Stromal cell of bone marrow (primary cell): Measurements from ENCODE around the gene ZNF319.

Experiments used
- DNase-seq: peaks from one replicate; pipeline ENCODE4 v3.0.0-alpha.2; 2012; ENCODE audit warnings: low read depth

The ZNF319 gene

DNA sequence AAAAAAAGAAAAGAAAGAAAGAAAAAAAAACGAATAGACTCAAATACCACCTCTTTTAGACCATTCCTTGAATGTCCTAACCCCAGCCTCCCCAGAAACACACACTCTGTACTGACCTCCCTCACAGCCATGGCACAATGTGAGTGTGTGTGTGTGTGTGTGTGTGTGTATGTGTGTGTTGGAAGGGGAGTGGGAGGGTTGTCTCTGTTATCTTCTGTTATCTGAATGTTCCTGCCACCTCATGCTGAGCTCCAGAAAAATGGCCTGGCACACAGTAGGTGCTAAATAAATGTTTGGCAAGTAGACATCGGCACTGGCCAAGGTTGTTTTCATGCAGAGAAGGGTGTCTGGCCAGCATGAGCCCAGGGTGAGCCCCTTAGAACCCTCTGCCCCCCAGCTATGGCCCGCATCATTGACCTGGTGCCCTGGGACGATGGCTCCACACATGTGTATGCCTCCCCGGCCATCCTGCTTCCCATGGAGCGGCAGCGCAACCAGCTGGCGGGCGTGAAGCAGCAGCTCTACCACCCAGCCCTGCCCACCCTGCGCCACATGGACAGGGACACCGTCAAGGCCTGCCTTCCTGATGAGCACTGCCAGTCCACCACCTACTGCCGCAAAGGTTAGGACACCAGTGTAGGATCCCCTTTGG lies 22.9 kb downstream of the ZNF319 start:
- no peak for DNase-seq

DNA sequence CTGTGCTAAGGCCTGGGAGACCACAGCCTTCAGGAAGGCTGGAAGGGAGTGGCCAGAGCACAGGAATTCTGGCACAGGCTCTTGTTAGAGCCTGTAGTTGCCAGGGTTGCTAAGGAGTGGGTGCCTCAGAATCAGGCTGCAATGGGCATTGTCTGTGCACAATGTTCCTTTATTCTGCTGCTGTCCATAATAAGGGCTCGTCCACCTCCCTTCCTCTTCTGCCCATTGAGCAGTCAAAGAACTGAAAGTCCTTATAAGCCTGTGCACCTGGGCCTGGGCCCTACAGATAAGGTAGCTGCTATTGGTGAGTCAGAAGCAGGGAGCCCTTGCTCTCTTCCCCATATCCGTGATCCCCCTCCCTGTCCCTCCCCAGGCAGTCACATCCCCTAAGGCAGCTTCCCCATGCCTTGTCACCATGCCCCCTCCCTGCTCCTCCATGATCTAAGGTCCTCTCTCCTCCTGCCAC lies 24.1 kb downstream of the ZNF319 start:
- no peak for DNase-seq

DNA sequence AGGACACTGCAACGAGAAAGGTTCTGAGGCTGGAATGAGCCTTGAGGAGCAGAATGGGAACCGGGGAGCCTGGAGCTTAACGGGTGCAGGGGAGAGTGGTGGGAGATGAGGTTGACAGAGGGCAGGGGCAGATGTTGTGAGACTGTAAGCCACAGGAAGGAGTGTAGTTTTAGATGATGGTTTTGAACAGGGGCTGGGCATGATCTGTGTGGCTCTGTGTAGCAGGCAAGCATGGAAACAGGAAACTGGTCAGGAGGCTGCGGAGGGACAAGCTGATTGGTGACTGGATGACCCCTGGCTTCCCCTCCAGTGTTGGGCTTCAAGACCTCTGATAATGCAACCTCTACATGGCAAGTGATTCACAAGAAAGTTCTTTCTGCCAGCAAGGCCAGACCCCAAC lies 28.2 kb downstream of the ZNF319 start:
- DNase-seq: no peak

DNA sequence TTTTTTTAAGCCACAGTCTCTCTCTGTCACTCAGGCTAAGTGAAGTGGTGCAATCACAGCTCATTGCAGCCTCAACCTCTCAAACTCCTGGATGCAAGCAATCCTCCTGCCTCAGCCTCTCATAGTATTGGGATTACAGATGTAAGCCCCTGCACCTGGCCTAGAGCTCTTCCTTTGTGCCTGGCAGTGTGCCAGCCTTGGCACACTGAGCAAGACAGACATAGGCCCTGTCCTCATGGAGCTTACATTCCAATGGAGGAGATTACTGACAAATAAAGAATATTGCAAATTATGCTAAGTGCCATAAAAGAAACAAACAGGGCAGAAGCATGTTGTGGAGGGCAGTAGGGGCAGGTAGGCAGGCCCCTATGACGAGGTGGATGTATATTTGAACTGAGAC lies 28.6 kb downstream of the ZNF319 start:
- no peak for DNase-seq

DNA sequence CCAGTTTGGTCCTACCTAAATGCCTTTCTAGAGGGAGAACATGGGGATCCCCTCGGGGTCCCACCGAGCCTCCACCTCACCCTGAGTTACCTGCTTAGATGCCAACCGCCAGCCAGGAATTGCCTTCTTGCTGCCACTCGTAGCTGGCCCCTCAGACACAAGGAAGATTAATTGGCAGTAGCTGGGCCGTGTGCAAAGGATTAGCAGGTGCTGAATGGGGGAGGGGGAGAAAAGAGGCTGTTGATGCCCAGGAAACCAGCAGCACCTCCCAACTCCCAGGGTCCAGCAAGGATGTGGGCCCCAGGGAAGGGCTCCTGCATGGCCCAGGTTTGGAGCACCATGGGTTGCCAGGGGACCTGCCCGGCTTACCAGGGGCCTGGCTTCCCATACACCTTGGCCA lies 29.5 kb downstream of the ZNF319 start, which contains the start of gene CNGB1:
Gene CNGB1 (minus strand): TSS at position 159 of the 400 bp plus-strand sequence. CDS start 3,842 bp downstream, outside the sequence.
- DNase-seq: no peak

DNA sequence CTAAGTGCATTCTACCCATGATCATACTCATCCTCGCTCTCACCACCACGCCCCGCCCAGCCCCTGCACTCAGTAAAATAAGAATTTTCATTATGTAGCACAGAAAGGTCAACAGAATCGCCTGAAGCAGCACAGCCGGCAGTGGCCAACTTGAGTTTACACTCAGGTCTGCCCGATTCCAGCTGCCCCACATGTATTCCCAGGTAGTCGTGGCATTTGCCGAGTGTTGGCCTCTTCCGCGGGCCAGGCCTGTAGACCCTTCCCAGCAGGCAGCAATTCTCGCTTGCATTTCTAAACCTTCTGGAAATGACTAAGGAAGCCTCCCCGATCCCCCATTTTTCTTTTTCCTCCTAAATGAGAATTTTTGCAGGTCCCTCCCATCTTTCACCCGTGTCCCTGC lies 30.2 kb downstream of the ZNF319 start:
- DNase-seq: no peak

DNA sequence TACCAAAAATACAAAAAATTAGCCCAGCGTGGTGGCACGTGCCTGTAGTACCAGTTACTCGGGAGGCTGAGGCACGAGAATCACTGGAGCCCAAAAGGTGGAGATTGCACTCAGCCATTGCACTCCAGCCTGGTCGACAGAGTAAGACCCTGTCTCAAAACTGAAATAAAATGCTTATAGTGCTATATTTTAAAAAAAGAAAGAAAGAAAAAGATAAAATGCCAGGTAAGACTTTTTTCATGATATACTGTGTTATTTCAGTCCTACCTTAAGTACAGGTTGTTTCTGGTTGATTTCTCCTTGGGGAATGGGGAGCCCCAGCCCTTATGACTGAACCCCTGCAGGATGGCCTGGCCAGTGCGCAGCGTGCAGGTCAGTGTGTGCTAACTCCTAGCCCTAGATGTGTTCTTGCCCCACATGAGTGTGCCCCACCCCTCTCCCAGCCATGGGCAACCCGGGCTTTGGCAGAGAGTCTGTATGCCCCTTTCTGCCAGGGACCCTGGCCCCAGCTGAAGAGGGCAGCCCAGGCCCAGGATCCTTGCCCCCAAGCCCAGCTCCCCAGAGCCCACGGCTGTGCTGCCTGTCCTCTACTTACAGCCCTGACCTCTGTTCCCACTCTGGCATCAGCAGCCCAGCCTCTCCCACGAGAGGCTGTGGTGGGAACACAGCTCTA lies 30.9 kb downstream of the ZNF319 start:
- DNase-seq: no peak

DNA sequence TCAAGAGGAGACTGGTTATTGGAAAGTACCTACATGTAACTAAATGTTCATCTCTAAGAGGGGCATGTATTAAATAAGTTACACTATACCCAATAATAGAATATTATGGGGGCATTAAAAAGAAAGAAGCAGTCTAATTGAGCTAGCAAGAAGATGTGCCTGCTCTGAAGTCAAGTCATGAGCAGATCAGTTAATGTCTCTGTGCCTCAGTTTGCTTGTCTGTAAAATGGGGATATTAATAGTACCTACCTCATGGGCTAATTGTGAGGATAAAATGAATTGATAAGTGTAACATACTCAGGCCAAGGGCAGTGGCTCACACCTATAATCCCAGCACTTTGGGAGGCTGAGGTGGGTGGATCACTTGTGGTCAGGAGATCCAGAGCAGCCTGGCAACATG lies 32.6 kb downstream of the ZNF319 start:
- no peak for DNase-seq

DNA sequence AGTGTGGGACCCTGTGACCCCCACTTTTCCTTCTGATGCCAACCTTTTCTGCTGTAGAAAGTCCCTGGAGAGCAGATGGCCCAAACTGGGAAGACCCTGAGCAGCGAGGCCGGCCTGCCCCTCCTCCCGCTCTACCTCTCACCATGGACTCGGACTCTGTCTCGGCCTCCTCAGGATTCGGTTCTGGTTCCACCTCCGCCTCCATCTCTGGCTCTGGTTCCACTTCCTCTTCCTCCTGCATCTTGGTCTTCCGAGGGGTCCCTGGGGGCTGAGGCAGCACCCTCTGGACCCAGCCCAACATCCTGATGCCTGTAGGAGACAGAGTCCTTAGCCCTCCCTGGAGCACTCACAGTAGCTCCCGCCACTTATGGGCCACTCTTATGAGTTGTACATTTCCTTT lies 33.5 kb downstream of the ZNF319 start:
- no peak for DNase-seq

DNA sequence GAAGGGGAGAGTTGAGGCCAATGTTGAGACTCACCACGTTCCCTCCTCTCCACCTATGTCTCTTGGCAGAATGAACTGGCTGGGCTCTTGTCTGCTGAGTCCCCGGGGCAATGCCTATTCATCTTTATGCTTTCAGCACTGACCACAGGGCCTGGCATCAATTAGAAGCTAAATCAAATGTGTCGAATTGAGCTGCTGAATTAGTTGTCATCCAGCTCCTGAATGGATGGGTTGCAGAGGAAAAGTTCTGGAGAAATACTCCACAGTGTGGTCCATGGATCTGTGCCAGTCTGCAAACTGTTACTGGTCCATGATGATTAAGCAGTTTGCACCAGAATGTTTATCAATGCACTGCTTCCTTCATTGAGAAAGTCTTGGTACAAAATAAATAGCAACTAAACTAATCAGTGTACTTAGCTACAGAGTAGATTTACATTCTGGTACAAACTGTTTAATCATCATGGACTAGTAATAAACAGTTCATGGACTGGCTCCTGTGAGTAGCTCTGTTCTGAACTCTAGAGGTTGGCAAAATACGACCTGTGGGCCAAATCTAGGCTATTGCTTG lies 34.2 kb downstream of the ZNF319 start:
- DNase-seq: peak; percentile 46

DNA sequence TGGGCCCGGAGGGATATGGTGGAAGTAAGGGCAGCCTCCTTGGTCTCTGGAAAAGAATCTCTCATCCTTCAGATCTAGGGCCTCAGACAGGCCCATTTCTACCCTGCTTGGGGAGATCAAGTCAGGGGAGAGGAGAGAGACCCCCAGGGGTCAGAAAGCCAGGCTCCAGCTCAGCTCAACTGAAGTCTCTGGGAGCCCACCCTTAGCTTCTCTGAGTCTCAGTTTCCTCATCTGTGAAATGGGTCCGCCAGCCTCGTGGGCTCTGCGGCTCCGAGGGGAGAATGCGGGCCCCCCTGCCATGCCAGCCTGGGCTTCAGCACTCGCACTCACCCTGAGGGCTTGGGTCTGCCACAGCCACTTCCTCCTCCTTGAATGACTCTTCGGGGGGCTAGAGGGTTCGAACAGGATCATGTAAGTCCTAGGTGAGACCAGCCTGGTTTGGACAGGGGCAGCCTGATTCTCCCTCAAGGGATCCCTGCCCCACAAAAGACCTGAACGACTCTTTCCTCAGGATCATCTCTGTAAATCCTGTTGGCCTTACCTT lies 36.2 kb downstream of the ZNF319 start:
- no peak for DNase-seq

DNA sequence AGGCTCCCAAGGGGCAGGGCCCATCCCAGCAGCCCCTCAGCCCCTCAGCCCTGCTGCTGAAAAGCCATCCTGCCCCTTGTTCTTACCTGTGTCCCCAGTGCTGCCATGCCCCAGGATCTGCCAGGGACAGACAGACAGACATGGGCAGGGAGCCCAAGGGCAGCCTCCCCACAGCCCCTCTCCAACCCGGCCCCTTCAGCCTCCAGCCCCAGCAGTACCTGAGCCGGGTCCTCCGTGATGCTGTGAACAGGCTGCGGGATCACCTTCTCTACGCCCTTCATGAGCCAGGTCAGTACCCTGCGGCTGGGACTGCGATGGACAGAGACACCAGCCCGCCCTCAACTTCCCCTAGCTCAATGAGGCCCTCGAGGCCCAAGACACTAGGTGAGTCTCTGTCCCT lies 37.7 kb downstream of the ZNF319 start:
- no peak for DNase-seq

DNA sequence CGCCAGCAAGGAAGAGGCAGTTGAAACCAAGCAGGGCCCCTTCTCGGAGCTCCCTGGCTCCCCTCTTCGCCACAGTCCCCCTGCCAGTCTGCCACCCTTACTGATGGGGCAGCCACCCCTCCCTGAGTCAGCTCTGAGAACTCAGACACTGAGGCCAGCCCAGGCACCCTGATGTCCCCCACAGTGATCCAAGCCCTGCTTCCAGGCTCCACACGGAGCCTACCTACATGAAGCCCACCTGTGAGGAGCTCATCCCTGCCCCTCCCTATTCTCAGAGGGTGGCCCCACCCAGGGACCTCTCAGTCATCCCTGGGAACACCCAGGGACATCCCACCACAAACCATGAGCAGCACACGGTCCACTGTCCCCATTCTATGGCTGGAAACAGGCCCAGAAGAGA lies 38.4 kb downstream of the ZNF319 start:
- no peak for DNase-seq

DNA sequence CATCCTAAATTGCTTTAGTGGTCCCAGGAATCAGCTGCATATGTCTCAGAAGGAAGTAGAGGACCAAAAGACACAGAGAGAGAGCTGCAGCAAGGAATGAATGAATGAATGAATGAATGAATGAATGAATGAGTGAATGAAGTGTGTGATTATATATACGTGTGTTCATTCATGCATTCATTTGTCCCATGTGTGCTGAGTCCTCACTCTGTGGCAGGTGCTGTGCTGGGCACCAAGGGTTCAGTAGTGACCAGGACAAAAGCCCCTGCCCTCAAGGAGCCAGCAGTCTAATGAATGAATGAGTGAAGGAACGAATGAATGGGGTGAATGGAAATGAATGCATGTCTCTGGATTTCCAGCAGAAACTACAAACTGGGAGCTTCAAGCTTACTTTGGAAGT lies 38.9 kb downstream of the ZNF319 start:
- no peak for DNase-seq

DNA sequence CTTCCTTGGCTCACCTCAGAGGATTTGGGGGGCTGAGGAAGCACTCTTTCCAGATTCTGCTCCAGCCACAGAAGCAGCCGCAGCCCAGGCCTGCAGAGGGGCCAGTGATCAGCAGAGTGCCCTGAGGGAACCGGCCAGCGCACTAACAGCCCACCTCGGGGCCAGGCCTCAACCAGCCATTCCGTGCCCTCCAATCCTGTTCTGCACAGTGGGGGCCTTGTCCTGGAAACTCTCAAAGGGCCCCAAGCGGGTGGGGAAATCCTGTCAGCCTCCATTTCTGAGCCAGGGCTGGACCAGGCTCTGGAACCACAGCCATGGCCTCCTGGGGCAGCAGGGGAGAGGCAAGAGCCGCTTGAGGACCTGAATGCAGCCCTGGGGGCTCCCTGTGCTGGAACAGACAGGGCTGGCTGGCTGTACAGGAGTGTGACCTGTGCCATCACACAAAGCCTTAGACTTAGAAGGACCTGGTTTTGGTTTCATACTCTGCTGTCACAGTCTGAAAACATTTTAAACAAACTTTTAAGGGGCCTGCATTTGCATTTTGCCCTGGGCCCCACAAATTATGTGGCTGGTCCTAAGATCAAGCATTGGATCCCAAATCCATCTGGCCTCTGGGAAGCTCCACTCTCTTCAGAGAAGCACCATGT lies 39.5 kb downstream of the ZNF319 start:
- no peak for DNase-seq

DNA sequence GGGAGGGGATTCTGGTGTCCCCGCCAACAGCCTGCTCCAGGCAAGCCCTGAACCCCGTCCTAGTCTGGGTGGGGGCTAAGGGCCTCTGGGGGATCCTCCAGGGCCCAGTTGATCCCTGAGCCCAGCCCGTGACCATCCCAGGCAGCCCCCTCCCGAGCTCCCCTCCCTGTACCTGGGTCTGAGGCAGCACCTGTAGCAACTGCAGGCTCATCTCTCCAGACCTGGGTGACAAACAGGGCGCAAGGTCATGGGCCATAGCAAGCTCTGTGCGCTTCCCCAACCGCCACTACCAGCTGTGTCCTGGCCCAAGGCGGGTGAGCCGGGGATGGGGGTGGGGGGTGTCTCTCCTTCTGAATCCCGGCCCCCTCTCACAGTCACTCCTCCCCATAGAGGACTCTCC lies 40.2 kb downstream of the ZNF319 start:
- DNase-seq: no peak

DNA sequence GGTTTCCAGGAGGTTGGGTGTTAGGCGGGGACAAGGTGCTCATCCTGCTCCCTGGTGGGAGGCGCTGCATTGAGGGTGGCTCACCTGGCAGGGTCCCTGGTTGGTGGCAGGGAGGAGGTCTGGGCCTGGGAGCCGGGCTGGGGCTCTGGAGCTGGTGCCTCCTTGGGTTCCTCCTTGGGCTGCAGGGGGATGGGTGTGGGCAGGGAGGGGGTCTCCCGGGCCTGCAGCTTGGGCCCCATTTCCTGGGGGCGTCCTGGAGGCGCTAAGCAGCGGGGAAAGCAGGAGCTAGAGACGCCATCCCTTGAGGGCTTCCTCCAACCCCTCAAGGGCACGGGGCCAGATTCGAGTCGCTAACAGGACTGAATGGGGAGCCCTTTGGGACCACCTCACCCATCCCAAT lies 40.7 kb downstream of the ZNF319 start:
- DNase-seq: no peak

DNA sequence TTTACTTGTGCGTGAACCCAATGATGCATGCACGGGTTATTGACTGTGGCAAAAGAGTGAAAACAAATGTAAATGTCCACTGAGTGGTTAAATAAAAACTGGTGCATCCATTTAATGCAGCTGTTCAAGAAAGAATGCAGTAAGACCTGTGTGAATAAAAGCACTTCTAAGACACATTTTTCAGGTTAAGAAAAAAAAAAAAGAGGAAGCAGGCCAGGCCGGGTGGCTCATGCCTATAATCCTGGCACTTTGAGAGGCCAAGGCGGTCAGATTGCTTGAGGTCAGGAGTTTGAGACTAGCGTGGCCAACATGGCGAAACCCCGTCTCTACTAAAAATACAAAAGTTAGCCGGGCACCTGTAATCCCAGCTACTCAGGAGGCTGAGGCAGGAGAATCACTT lies 41.4 kb downstream of the ZNF319 start:
- no peak for DNase-seq

DNA sequence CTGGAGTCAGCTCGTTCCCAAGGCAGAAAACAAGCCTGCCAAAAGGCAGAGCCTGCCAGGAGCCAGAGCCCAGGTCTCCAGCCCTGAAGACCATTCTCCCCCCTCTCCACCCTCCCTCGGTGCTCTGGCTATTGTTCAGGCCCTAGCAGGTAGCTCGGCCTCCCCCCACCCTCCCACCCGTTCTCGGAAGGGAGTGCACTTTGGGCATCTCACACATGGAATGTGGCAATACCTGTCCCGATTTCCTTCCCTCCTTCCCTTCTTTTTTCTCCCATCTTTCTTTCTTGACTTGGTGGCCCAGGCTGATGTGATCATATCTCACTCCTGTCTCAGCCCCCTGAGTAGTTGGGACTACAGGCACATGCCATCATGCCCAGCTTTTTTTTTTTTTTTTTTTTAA lies 41.9 kb downstream of the ZNF319 start:
- DNase-seq: no peak

DNA sequence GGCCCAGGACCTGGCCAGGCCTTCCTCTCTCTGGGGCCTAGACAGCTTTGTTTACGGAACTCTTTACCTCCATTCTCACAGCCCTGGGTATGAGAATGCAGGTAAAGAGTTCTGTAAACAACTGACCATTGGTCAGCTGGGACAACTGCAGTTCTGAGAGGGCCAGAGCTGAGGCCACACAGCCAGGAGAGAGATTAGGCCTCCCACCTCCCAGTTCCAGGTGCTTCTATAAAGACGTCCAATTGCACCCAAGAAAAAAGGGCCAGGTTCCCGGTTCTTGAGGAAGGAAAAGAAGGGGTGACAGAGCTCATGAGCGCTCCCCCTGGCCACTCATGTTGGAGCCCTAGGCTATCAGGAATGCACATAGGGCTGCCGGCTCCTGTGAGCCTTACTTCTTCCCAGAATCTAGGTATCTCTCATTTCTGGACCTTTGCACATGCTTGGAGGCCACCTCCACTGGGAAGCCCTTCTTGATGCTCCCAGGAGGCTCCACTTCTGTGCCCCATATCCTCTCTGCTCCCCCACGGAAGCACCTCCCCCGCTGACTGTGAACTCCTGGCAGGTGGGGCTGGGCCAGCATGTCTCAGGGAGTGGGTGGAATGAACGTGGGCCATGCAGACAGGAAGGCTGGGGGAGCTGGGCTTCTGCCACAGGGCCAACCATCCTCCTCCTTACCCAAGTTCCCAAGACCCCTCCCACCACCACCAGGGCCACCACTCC lies 42.6 kb downstream of the ZNF319 start:
- DNase-seq: no peak

DNA sequence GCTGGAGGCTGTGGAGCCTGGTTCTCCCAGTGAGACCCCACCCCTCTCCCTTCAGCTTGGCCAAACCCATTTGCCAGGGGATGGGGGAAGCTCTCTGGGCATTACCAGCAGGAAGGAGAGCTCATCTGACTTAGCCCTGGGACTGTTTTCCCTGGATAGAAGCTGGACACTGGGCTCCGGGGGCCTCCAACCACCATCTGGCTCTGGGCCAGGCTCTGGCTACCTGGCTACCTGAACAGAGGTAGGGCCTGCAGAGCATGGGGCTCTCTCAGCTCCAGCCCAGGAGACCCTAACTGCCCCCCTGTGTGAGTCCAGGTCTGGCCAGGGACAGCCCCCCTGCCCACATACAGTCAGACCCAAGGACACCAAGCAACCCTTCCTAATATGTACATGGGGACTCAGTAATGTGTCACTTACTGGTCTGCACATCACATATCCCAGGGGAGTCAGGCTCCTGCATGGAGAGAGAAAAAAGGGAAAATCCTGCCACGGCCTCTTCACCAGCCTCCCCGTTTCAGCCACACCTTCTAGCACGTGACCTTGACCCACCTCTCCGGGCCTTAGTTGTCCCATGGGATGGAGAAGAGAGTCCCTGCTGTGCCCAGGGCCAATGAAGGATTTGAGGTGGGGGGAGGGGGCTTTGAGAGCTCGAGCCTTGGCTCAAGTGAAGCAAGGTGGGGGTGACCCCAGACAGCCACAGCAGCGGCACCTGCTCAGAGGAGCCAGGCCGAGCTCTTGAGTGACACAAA lies 43.4 kb downstream of the ZNF319 start:
- no peak for DNase-seq
